Activated CD8-positive, alpha-beta memory T cell treated with anti-CD3 and anti-CD28 coated beads, Interleukin-2, amount 50 U/mL, for 1 hour (primary cell): ENCODE results near the gene PRH1.

Source experiments
- DNase-seq: peaks from one replicate; pipeline ENCODE4 v3.0.0-alpha.2; 2020; ENCODE audit errors: extremely low read depth

PRH1 gene

DNA sequence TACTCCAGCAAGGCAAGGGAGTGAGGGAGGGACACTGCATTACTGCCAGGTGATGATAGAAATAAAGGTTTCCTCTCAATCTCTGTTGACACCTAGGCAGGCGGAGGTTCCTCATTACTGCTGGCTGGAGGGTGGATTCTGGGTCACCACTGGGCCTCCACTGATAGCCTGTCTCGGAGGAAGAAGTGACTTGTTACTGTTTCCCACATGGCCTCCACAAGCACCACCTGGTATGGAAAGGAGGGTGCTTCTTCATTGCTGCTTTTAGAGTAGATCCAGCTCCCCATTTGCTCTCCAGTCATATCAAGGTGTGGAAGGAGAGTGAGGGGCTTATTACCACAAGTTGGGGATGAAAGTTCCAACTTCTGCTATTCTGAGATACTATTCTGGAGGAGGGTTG lies 41.2 kb downstream of the PRH1 start:
- DNase-seq: no peak

DNA sequence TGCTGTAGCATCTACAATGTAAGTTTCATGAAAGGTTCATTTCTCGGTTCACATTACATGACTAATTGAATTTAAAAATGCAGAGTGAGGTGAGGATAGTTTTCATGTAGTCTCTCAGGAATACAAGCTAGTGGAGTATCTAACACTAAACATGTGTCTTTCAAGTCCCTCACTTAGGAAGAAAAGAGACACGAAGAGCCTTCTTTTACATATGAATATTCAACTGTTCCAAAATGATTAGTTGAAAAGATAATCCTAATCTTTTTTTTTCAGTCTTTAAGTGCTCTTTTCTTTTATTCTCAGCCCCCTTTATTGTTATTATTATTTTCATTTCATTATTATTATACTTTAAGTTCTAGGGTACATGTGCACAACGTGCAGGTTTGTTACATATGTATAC lies 45.6 kb downstream of the PRH1 start:
- no peak for DNase-seq
